Liver (tissue), 9 donors: ENCODE data around the gene PMM1. TPM values are rescaled to one million over a fixed set of nuclear protein-coding genes. Genes with fewer than 3 reads are reported as not detected.

Experiments
- DNase-seq: peaks from one replicate; pipeline ENCODE4 v3.0.0-alpha.2; 2017; ENCODE audit warnings: low spot score
- H3K27ac ChIP-seq, 2 donors: one replicate each; pipeline ENCODE4 v1.7.0; 2013; ENCODE audit warnings: inconsistent platforms in 2 of 2, low read length in 2 of 2, control low read depth in 1 of 2, low read depth in 1 of 2, mild to moderate bottlenecking in 1 of 2
- H3K27me3 ChIP-seq, 4 donors: one replicate each; pipeline versions ENCODE4 v1.6.1 to v1.7.0; 2013; ENCODE audit warnings: low read length in 3 of 4, inconsistent platforms in 1 of 4, mild to moderate bottlenecking in 1 of 4, moderate library complexity in 1 of 4; ENCODE audit not compliant: control insufficient read depth in 4 of 4, insufficient read depth in 4 of 4
- H3K36me3 ChIP-seq, 4 donors: one replicate each; pipeline versions ENCODE4 v1.6.1 to v1.7.0; 2013; ENCODE audit warnings: low read length in 3 of 4, mild to moderate bottlenecking in 3 of 4, low read depth in 1 of 4, moderate library complexity in 1 of 4; ENCODE audit not compliant: control insufficient read depth in 4 of 4, insufficient read depth in 3 of 4
- H3K4me1 ChIP-seq, 4 donors: one replicate each; pipeline versions ENCODE4 v1.6.1 to v1.7.0; 2013; ENCODE audit warnings: low read length in 3 of 4, mild to moderate bottlenecking in 3 of 4, moderate library complexity in 1 of 4; ENCODE audit not compliant: control insufficient read depth in 4 of 4, insufficient read depth in 4 of 4
- H3K4me3 ChIP-seq, 3 donors: one replicate each; pipeline versions ENCODE4 v1.6.1 to v1.7.0; 2013; ENCODE audit warnings: low read length in 3 of 3, control low read depth in 1 of 3, low read depth in 1 of 3, mild to moderate bottlenecking in 1 of 3
- H3K9ac ChIP-seq, 2 donors: one replicate each; pipeline ENCODE4 v1.7.0; 2013; ENCODE audit warnings: low read length in 2 of 2, mild to moderate bottlenecking in 2 of 2, moderate library complexity in 2 of 2, control low read depth in 1 of 2, low read depth in 1 of 2
- H3K9me3 ChIP-seq, 4 donors: one replicate each; pipeline versions ENCODE4 v1.6.1 to v1.7.0; 2013; ENCODE audit warnings: low read length in 3 of 4; ENCODE audit not compliant: control insufficient read depth in 4 of 4
- EGR1 ChIP-seq, 2 donors: IDR thresholded peaks; 2 replicates each; pipeline ENCODE4 v1.6.1; 2016 to 2018; ENCODE audit warnings: antibody characterized with exemption in 2 of 2, low read depth in 2 of 2
- FOXA1 ChIP-seq: IDR thresholded peaks from 2 replicates; pipeline ENCODE4 v1.6.1; 2016; ENCODE audit warnings: antibody characterized with exemption
- FOXA2 ChIP-seq: IDR thresholded peaks from 2 replicates; pipeline ENCODE4 v1.6.1; 2016; ENCODE audit warnings: antibody characterized with exemption
- GABPA ChIP-seq, 2 donors: IDR thresholded peaks in 1 of 2; conservative IDR thresholded peaks in 1 of 2; 2 replicates each; pipeline ENCODE4 v1.6.1; 2016; ENCODE audit warnings: antibody characterized with exemption in 2 of 2, mild to moderate bottlenecking in 1 of 2, moderate library complexity in 1 of 2
- HNF4A ChIP-seq, 2 donors: conservative IDR thresholded peaks; 2 replicates each; pipeline ENCODE4 v1.6.1; 2016; ENCODE audit warnings: antibody characterized with exemption in 2 of 2, mild to moderate bottlenecking in 2 of 2
- HNF4G ChIP-seq: IDR thresholded peaks from 2 replicates; pipeline ENCODE4 v1.6.1; 2016; ENCODE audit warnings: antibody characterized with exemption
- JUND ChIP-seq, 2 donors: IDR thresholded peaks; 2 replicates each; pipeline ENCODE4 v1.6.1; 2016; ENCODE audit warnings: antibody characterized with exemption in 2 of 2
- NR2F2 ChIP-seq: IDR thresholded peaks from 2 replicates; pipeline ENCODE4 v1.6.1; 2016; ENCODE audit warnings: antibody characterized with exemption
- RAD21 ChIP-seq, 2 donors: IDR thresholded peaks; 2 replicates each; pipeline ENCODE4 v1.6.1; 2016; ENCODE audit warnings: antibody characterized with exemption in 2 of 2, mild to moderate bottlenecking in 2 of 2
- RXRA ChIP-seq, 2 donors: IDR thresholded peaks; 2 replicates each; pipeline ENCODE4 v1.6.1; 2017 to 2018; ENCODE audit warnings: antibody characterized with exemption in 2 of 2, mild to moderate bottlenecking in 1 of 2
- SP1 ChIP-seq: IDR thresholded peaks from 2 replicates; pipeline ENCODE4 v1.6.1; 2018; ENCODE audit warnings: antibody characterized with exemption, mild to moderate bottlenecking
- TAF1 ChIP-seq: conservative IDR thresholded peaks from 2 replicates; pipeline ENCODE4 v1.6.1; 2016; ENCODE audit warnings: antibody characterized with exemption, mild to moderate bottlenecking
- YY1 ChIP-seq: IDR thresholded peaks from 2 replicates; pipeline ENCODE4 v1.6.1; 2016; ENCODE audit warnings: antibody characterized with exemption, mild to moderate bottlenecking
- WGBS: extraction: QIAGEN DNeasy Blood & Tissue Kit; methylation state at CpG from one replicate; pipeline ENCODE4 v1.1.7; 2013; 5-methylcytosine and 5-hydroxymethylcytosine counted together
- polyA plus RNA-seq, 2 donors: library from polyadenylated mRNA; stranded (reverse) in 1 of 2; unstranded in 1 of 2; fragments of 200-250 nt in 1 of 2; fragments of >200 nt in 1 of 2; fragmentation: Nextera tagmentation in 1 of 2; extraction: Ambion mirVana in 1 of 2; gene quantifications; one replicate each; pipeline versions ENCODE4 v1.2.1 to v1.2.3, GENCODE V29; 2013 to 2015
- total RNA-seq, 2 donors: library from RNA; depleted of rRNA; stranded (reverse); fragments of >200 nt; gene quantifications; one replicate each; pipeline ENCODE4 v1.2.3, GENCODE V29; 2014
- TF ChIP-seq, protein P1 (sequence below): IDR thresholded peaks from 2 replicates; pipeline ENCODE4 v1.6.1; 2016; ENCODE audit warnings: antibody characterized with exemption
- TF ChIP-seq, protein P2 (sequence below): IDR thresholded peaks from 2 replicates; pipeline ENCODE4 v1.6.1; 2016; ENCODE audit warnings: antibody characterized with exemption
- TF ChIP-seq, protein P3 (sequence below): IDR thresholded peaks from 2 replicates; pipeline ENCODE4 v1.6.1; 2016; ENCODE audit warnings: antibody characterized with exemption
- TF ChIP-seq, protein P4 (sequence below): IDR thresholded peaks from 2 replicates; pipeline ENCODE4 v1.6.1; 2016; ENCODE audit warnings: antibody characterized with exemption, mild to moderate bottlenecking
- TF ChIP-seq, protein P5 (sequence below): fragments of 150-350 bp; IDR thresholded peaks from 2 replicates; pipeline ENCODE4 v1.5.1; 2017; ENCODE audit warnings: improper control_type of control experiment, low read depth, low read length; ENCODE audit not compliant: missing input control
- donor health status: healthy.
- donor health status: healthy.
- donor health status: healthy.
- donor health status: healthy.
- donor health status: healthy.

Gene PMM1
- total and polyA plus RNA-seq, 4 donors: 24.9 to 50.2 (median 32.6) TPM

DNA sequence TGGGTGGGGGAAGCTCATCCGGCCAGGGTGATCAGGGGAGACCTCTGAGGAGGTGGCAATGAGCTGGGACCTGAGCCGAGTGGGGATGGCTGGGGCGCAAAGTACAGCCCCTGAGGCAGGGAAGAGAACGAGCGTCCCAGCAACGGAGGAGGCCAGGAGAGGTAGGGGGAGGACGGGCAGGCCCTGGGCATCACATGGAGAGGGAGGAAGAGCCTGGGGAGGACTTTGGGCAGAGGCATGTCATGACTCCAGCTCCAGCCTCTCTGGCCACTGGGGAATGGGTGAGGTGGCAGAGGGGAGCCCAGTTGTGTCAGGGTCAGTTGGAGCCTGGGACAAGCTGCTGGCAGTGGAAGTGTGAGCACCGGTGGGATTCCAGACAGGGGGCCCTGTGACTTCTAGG, 11.5 kb downstream of the PMM1 start:
- 94% methylated on average over 8 of the region's 8 CpGs for WGBS
- Histone ChIP-seq H3K27ac (no peak overlapping the region), H3K9me3 (no peaks in the 10 kb centered on the region), H3K36me3 (peaks cover 8 to 22% (median 15%) of the 10 kb centered on the region in 4 donors), H3K9ac (no peak overlapping the region), H3K4me1 (no peaks in the 10 kb centered on the region), H3K27me3 (no peaks in the 10 kb centered on the region), H3K4me3 (no peak overlapping the region)
- TF ChIP-seq, protein P1, sequence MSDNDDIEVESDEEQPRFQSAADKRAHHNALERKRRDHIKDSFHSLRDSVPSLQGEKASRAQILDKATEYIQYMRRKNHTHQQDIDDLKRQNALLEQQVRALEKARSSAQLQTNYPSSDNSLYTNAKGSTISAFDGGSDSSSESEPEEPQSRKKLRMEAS: no peak
- TF ChIP-seq YY1 (no peak), HNF4G (no peak), FOXA2 (no peak), JUND (IDR thresholded peaks at IDR 0.05) (no peak), SP1 (no peak), TAF1 (no peak), RXRA (IDR thresholded peaks at IDR 0.05) (no peak), GABPA (IDR thresholded peaks at IDR 0.05 in 1 of 2, conservative IDR thresholded peaks at IDR 0.05 in 1 of 2) (no peak), EGR1 (IDR thresholded peaks at IDR 0.05; ENCODE audit: low read depth in 2 of 2) (no peak), HNF4A (conservative IDR thresholded peaks at IDR 0.05) (no peak), RAD21 (IDR thresholded peaks at IDR 0.05) (no peak), NR2F2 (no peak), FOXA1 (no peak)
- TF ChIP-seq, protein P2, sequence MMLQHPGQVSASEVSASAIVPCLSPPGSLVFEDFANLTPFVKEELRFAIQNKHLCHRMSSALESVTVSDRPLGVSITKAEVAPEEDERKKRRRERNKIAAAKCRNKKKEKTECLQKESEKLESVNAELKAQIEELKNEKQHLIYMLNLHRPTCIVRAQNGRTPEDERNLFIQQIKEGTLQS: no peak
- TF ChIP-seq, protein P3, sequence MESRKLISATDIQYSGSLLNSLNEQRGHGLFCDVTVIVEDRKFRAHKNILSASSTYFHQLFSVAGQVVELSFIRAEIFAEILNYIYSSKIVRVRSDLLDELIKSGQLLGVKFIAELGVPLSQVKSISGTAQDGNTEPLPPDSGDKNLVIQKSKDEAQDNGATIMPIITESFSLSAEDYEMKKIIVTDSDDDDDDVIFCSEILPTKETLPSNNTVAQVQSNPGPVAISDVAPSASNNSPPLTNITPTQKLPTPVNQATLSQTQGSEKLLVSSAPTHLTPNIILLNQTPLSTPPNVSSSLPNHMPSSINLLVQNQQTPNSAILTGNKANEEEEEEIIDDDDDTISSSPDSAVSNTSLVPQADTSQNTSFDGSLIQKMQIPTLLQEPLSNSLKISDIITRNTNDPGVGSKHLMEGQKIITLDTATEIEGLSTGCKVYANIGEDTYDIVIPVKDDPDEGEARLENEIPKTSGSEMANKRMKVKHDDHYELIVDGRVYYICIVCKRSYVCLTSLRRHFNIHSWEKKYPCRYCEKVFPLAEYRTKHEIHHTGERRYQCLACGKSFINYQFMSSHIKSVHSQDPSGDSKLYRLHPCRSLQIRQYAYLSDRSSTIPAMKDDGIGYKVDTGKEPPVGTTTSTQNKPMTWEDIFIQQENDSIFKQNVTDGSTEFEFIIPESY: no peak
- TF ChIP-seq, protein P4, sequence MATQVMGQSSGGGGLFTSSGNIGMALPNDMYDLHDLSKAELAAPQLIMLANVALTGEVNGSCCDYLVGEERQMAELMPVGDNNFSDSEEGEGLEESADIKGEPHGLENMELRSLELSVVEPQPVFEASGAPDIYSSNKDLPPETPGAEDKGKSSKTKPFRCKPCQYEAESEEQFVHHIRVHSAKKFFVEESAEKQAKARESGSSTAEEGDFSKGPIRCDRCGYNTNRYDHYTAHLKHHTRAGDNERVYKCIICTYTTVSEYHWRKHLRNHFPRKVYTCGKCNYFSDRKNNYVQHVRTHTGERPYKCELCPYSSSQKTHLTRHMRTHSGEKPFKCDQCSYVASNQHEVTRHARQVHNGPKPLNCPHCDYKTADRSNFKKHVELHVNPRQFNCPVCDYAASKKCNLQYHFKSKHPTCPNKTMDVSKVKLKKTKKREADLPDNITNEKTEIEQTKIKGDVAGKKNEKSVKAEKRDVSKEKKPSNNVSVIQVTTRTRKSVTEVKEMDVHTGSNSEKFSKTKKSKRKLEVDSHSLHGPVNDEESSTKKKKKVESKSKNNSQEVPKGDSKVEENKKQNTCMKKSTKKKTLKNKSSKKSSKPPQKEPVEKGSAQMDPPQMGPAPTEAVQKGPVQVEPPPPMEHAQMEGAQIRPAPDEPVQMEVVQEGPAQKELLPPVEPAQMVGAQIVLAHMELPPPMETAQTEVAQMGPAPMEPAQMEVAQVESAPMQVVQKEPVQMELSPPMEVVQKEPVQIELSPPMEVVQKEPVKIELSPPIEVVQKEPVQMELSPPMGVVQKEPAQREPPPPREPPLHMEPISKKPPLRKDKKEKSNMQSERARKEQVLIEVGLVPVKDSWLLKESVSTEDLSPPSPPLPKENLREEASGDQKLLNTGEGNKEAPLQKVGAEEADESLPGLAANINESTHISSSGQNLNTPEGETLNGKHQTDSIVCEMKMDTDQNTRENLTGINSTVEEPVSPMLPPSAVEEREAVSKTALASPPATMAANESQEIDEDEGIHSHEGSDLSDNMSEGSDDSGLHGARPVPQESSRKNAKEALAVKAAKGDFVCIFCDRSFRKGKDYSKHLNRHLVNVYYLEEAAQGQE: no peak
- TF ChIP-seq, protein P5, sequence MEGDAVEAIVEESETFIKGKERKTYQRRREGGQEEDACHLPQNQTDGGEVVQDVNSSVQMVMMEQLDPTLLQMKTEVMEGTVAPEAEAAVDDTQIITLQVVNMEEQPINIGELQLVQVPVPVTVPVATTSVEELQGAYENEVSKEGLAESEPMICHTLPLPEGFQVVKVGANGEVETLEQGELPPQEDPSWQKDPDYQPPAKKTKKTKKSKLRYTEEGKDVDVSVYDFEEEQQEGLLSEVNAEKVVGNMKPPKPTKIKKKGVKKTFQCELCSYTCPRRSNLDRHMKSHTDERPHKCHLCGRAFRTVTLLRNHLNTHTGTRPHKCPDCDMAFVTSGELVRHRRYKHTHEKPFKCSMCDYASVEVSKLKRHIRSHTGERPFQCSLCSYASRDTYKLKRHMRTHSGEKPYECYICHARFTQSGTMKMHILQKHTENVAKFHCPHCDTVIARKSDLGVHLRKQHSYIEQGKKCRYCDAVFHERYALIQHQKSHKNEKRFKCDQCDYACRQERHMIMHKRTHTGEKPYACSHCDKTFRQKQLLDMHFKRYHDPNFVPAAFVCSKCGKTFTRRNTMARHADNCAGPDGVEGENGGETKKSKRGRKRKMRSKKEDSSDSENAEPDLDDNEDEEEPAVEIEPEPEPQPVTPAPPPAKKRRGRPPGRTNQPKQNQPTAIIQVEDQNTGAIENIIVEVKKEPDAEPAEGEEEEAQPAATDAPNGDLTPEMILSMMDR: no peak
- no peak for DNase-seq
